IPS DF 4.7 (cell line): ENCODE data around the gene NFKBIE.
"Not testable (repeated sequence)": the region's sequence is repeated elsewhere in the genome, so short reads cannot be mapped to it uniquely, and the experiment has no call there.

Experiments used
- DNase-seq: peaks from one replicate; pipeline ENCODE4 v3.0.0-alpha.2; 2013; ENCODE audit warnings: low spot score; ENCODE audit errors: extremely low read depth

The NFKBIE gene, protein sequence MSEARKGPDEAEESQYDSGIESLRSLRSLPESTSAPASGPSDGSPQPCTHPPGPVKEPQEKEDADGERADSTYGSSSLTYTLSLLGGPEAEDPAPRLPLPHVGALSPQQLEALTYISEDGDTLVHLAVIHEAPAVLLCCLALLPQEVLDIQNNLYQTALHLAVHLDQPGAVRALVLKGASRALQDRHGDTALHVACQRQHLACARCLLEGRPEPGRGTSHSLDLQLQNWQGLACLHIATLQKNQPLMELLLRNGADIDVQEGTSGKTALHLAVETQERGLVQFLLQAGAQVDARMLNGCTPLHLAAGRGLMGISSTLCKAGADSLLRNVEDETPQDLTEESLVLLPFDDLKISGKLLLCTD

DNA sequence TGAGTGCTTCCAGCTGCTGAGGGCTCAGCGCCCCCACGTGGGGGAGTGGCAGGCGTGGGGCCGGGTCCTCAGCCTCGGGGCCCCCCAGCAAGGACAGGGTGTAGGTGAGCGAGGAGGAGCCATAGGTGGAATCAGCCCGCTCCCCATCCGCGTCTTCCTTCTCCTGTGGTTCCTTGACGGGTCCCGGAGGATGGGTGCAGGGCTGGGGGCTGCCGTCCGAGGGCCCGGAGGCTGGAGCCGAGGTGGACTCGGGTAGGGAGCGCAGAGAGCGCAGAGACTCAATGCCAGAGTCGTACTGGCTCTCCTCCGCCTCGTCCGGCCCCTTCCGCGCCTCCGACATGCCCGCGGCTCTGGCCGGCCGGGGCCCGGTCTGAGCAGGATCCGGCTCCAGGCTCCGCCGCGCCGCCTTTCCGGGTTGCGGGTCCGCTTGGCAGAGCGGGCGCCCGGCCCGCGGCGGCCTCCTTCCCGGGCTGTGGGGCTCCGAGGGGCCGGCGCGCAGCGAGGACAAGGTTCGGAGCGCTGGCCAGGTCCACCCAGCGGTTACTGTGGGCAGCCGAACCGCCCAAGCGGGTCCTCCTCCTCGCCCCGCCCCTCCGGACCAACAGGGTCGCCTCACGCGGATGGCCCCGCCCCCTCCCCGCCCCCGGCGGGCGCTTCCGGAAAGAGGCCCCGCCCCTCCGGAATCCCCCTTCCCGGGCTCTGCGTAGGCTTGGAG lies at the start of gene NFKBIE:
Gene NFKBIE (minus strand): TSS at position 545 of the 715 bp plus-strand sequence. CDS start 205 bp downstream, at position 340.
- no peak for DNase-seq

DNA sequence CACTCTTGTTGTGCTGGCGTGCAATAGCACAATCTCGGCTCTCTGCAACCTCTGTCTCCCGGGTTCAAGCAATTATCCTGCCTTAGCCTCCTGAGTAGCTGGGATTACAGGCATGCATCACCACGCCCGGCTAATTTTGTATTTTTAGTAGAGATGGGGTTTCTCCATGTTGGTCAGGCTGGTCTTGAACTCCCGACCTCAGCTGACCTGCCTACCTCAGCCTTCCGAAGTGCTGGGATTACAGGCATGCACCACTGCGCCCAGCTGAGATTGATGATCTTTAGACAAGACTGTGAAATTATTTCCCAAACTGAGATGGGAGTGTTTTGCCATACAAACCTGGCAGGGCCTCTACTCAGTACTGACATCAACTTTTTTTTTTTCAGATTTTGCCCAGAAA lies 49.3 kb upstream of the NFKBIE start:
- DNase-seq: not testable (repeated sequence)

DNA sequence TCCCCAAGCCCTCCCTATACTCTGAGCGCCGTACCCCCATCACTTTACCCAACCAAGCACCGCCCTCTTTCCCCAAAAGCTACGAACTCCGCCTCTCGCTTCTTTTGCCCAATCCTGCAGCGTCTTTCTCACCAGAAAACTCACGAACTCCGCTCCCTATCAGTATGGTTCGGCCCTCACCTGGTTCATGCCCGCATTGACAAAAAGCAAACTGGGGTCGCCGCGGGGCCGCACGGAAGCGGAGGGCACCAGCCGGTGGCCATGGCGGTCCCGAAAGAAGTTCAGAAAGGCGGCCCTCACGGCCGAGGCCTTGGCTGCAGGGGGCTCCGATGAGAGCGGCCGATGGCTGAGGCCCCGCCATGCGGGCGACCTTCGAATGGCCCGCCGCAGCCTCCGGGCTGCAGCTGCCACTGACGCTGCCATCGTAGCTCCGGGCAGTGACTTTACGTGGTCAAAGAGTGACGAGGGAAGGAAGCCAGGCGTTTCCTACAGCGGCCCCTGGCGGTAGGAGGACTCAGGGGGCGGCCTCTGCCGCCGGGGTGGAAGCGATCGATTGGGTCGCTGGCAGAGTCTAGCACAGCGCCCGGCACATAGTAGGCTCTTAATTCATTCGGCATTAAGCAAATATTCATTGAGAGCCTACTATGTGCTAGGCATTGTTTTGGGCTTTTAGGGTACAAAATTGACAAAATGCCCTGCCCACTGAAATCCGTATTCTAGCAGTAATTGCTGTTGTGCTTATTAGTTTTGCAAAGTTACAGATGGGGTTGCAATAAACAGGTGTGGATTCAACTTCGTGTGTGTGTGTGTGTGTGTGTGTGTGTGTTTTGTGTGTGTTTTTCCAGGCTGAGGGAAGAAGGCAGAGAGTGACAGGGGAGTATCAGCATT lies 47.8 kb upstream of the NFKBIE start, which contains the start of gene AARS2:
Gene AARS2 (minus strand): TSS at position 447 of the 888 bp plus-strand sequence. CDS start 24 bp downstream, at position 423.
- DNase-seq: peak; percentile 66

DNA sequence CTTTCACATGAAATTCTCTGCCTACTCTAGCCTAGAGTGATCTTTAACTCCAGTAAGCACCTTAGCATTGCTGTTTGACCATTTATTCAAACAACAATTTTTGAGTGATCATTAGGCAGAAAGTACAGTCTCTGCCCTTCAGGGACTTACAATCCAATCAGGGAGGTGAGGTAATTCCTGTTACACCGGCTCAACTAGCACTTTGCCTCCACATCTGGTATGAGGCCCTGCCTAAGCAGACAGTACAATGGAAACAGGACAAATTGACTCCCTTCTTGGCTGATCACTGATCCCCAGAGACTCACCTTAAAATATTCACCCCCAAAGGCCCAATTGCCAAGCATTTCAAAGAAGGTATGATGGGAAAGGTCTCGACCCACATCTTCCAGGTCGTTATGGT lies 46.4 kb upstream of the NFKBIE start:
- DNase-seq: no peak

DNA sequence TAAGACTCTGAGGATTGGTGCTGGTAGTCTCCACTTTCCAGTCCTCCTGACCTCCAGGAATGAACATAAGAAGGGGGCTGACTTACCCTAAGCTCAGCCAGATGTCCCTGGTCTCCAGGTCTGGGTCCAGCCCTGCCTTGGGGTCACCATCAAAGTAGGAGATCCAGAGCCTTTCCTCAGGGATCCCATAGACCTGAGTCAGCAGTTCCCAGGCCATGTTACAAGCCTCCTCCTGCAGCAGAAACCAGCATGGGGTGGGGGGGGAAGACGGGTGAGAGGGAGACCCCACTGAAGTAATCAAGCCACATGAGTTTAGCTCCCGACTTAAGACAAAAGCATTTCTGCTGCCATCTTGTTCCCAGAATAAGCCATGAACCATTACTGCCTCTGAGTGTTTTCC lies 46.0 kb upstream of the NFKBIE start:
- DNase-seq: no peak

DNA sequence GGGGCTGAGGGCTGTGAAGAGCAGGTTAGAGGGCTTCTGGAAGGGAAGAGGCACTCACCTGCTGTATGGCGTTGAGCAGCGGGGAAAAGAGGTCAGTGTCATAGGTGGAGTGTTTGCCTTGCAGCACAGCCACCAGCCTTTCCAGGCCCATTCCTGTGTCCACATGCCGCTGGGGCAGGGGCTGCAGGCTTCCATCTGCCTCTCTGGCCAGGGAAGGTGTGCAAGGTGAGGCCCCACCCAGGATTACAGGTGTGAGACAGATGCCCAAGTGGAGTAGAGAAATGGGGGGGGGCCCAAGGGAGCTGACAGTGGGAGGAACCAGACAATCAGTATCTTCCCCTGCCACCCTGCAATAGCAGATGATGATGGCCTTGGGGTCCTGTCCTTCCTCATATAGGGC lies 44.9 kb upstream of the NFKBIE start:
- DNase-seq: no peak

DNA sequence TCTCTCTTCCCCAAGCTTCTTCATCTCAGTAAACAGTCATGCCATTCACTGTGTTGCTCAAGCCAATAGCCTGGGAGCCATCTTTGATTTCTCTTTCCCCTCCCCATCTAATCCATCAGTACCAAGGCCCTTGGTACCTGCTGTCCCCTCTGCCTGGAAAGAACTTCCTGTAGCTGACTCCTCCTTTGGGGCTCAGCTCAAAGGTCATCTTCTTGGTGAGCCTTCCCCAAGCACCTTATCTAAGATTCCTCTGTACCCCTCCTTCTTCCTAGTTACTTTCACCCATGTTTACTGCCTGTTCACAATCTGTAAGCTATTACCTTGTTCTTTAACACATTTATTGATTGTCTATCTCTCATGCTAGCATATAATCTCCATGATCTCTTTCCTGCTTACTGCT lies 44.3 kb upstream of the NFKBIE start:
- DNase-seq: no peak

DNA sequence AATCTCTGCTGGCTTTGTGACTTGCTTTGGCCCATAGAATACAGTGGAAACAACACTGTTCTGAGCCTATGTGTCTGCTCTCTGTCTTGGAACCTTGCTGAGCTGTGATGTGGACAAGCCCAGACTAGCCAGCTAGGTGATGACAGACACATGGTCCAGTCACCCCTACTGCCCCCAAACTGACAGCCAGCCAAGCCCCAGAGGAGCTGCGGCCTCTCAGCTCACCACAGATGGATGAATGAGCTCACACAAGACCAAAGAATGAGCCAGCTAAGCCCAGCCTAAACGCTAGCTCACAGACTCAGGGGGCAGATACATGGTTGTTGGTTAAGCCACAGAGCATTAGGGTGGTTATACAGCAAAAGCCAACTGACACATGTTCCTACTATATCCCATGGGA lies 43.7 kb upstream of the NFKBIE start:
- DNase-seq: no peak

DNA sequence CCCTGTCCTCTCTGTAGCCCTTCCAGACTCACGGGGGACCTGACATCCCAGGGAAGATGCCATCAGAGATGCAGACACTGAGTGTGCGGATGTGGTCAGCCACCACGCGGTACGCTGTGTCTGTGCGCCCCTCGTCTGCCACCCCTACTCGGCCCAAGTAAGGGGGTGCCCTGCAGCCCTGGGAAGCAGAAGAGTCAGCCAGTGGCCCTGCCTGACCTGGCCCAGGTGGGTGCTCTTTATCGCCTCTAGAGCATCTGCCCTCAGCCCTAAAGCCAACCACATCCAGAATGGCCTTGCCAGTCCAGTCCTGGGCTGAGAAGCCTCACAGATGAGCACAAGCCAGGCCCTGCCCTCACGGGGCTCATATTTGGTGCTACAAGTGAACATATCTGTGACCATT lies 41.9 kb upstream of the NFKBIE start:
- no peak for DNase-seq

DNA sequence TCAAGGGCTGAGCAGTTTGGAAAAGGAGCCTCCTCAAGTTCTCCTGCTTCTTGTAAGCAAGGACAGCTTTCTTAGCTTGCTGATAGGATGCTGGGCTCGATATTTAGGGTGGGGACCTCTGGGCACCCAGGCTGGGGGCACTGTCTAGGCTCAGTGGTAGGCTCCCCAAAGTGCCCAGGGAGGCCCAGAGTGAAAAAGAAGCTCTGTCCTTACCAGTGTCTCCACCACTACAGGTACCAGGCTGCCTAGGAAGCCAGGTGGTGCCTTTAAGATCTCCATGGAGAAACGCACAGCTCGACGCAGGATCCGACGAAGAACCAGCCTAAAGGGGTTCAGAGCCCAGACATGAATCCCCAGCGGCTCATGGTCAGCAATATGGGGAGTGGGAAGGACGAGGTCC lies 41.4 kb upstream of the NFKBIE start:
- no peak for DNase-seq

DNA sequence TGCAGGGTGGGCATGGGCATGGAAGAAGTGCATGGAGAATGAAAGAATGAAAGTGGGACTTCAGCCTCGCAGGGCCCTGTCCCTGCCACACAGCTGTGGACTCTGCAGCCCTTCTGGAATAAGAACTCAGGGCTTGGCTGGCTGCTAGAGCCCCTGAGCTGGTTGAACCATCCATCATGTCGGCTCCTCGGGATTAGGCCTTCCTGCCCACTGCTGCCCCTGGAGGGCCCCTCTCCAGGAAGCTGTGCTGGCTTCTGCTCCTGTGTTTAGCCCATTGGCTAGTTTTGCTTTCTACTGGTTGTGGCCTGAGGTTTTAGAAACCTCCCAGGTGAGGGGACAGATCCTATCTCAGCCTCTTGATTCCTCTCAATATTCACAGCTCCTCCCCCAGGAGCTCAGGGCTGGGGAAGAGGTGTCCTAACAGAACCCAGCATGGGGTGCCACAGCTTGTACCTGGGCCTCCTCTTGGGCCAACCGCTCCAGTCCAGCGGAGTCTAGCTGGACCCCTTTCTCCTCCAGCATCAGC lies 39.9 kb upstream of the NFKBIE start:
- DNase-seq: no peak

DNA sequence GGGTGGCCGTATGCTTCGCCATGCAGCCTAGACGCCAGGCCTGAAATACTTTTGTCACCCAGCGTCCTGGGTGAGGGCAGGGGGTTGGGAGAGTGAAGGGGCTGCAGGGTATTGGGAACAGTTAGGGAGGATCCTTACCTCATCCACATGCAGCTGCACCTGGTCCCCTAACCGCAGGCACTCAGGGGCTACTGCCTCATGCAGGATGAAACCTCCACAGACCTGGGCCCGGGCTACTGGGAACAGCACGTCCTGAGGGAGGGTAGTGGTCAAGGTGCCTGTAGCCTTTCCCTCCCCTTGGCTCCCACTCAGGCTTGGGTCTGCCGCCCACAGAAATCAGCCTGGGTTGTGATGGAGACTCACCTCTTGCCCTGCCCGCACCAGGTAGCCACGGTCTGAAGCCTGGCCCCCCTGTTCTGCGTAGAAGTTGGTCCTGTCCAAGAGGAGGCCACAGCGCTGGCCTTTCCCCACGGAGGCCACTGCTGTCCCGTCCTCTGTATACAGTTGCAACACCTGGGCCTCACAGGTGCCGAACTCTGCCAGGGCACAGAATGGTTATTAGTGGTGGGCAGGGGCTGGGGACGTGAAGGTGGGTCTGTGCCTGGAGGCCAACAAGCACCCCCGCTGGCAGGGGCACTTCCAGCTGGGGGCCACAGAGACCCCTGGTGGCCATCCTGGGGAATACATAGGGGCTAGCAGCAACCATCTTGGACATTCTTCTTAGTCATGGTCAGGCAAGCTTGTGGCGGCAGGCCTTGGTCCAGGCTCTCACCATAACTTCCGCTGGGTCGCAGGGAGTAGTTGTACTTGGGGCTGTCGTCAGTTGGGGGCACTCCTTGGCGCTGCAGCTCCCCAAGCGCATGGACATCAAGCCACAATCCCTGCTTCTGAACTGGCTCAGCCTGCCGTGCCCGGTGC lies 39.2 kb upstream of the NFKBIE start:
- no peak for DNase-seq

DNA sequence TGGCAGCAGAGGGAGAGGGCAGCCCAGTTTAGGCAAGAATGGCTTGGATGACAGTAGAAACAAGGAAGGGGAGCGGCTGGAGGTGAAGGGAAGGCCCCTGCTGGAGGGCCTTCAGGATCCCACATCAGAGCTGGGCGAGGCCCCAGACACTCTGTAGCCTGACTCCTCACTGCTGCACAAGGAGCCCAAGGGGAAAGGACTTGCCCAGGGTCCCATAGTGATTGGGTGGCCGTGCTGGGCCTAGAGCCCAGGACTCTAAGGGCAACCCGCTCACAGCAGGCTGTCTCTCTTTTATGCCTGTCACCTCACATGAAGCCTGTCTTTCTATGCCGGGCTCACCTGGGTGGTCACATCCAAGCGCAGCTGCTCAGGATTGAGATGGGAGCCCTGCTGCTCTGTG lies 38.5 kb upstream of the NFKBIE start:
- no peak for DNase-seq

DNA sequence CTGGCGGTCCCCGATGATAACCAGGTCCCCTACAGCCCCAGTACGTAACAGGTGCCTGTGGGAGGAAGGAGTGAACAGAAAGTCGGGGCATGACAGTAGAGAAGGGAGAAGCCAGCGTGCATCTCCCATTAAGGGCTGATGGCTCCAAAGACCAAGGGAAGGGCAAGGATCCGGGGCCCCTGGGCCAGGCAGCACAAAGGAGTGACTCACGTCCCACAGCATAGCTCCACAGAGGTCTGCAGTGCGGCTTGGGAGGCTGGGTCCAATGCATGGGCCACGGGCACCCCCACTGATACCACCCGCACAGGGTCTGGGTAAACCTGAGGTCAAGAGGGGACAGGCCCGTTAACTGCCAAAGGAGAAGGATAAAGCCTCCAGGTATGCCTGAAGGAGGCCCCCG lies 37.5 kb upstream of the NFKBIE start:
- no peak for DNase-seq

DNA sequence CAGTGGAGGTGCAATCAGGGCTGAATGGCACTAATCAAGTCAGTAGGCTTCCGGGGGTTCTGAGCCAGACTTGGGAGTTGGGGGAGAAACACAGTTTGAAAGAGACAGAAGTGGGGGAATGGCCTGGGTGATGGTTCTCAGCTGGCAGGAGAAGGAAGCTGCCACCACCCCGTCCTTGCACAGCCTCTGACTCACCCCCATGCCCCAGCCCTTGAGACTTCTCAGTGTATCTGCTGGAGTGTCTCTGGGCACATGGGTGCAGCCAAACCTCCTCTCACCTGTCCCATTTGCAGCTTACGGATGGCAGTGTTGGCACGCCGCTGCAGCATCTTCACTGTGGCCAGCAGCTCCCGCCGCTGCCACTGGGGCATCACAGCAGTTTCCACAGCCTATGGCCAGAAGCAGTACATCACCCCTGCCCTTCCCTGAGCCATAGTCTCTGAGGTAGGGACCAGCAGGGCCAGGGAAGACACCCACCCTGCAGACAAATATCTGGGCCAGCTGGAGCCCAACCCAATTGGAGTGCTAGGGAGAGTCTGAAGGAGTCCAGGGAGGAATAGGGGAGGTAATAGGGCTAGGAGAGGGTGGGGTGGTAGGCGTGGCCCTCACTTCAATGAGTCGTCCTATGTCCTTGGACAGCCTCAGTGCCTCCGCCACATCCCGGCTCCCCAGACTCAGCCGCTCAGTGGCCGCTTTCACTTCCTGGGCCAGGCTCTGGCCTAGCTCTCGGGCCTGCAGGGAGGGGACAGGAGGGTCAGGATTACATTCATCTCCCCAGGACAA lies 36.6 kb upstream of the NFKBIE start:
- DNase-seq: no peak

DNA sequence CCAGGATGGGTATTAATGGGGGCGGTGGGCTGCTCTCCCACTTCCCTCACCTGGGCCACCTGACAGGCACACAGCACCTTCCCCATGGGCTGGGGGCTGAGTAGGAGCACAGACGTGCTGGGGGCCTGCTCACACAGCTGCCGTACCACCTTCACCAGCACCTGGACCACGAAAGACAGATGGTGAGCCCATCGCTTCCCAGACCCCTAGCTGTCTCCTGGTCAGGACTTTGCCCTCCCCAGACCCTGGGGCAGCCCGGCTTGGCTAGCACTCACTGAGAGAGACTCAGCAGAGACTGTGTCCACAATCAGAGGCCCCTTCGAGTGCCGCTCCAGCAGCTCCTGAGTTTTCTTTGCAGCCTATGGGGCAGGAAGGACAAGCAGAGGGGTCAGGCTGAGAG lies 35.8 kb upstream of the NFKBIE start:
- no peak for DNase-seq

DNA sequence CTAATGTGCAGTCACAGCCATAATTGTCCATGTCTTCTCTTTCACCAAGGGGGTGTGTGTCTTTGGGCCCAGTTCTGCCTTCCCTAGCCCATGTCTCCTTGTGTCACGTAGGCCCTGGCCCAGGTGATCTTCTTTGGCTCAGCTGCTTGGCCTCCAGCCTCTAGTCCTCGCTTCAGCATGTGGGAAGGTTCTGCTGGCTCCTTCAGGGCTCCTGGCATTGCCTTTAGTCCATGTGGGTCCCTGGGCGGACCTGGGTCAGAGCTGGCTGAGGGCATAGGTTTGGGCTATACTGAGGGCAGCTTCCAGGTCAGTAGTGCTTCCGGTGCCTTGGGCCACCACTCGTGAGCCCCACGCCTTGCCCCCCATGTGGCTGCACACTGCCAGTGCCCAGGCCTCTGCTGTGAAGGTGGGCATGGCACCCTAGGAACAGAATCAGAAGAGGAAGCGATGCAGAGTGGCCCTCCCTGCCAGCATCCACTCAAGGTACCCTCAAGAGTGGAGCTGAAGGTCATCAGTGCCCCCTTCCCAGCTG lies 35.0 kb upstream of the NFKBIE start:
- DNase-seq: no peak

DNA sequence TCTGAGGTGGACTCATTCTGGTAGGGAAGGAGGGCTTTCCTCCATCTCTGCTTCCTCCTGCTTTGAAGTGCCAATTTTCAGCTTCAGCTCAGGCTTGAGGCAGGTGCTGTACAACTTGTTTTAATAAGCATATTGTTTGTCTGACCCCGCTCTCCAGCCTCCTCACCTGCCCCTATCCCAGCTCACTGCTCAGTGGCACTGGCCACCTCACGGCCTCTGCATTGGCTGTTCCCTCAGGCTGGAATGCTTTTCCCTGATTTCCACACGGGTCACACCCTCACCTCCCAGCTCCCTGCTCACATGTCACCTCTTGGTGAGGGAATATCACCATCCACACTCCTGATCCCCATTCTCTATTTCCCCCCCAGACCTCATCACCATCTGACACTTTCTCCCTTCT lies 33.5 kb upstream of the NFKBIE start:
- no peak for DNase-seq

DNA sequence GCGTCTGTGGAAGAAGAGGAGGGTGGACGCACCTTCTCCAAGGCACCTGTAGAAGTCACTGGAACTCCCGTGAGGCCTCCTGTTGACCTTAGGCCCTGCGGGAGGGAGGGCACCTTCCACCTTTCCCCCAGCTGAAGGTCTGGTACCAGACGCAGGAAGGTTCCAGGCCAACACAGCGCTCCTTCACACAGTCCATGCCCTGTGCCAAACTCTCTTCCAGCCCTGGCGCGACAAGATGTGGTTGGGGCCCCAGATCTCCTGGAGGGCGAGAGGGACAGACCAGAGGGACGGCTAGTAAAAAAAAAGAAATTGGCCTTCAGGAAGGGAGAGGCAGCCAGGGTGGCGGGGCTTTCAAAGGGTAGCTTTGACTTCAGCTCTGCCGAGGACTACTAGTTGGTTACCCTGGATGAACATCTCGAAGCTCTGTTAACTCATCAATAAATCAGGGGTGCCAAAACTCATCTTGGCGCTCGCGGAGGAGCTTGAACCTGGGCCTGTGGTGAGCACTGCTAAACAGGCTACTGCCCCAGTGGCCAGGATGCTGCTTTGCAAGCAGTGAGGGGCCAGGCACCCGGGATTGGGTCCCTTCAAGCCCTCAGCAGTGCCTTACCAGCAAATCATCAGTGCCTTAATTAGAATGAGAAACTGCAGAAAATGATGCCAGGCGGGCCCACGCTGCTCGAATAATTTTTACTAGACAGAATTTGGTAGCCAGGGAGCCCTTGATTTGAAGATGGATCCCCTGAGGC lies 32.9 kb upstream of the NFKBIE start:
- no peak for DNase-seq
